Measurements from ENCODE around the gene CTNND1. TPM values are rescaled to one million over a fixed set of nuclear protein-coding genes. Genes with fewer than 3 reads are reported as not detected.
"Not testable (repeated sequence)": the region's sequence is repeated elsewhere in the genome, so short reads cannot be mapped to it uniquely, and the experiment has no call there.

Gene CTNND1
- polyA plus RNA-seq, 1 donor from 2014 or later: 70.3 TPM

- Histone ChIP-seq H3F3A (ENCODE audit: insufficient read depth, low read length, poor library complexity, severe bottlenecking) (no peaks in the 10 kb centered on the region), H3K36me3 (ENCODE audit: insufficient read depth, low read length) (no peaks in the 10 kb centered on the region), H3K4me2 (ENCODE audit: low read length) (no peak overlapping the region), H4K20me1 (ENCODE audit: insufficient read depth) (no peaks in the 10 kb centered on the region), H3K9ac (ENCODE audit: low read length) (no peak overlapping the region), H2AFZ (ENCODE audit: low read depth, low read length) (no peak overlapping the region), H3K4me3 (ENCODE audit: low read length) (no peak overlapping the region), H3K27ac (ENCODE audit: low read length) (no peak overlapping the region), H3K27me3 (ENCODE audit: insufficient read depth, low read depth, low read length) (no peaks in the 10 kb centered on the region), H3K9me3 (ENCODE audit: low read length) (no peaks in the 10 kb centered on the region), H3K9me2 (ENCODE audit: insufficient read depth, low read length) (no peaks in the 10 kb centered on the region), H3K79me2 (replicated peaks; ENCODE audit: insufficient read depth, low read length) (no peaks in the 10 kb centered on the region)
- no peak for TF ChIP-seq POLR2AphosphoS5 (IDR thresholded peaks at IDR 0.05)
- TF ChIP-seq REST (IDR thresholded peaks at IDR 0.05; ENCODE audit: borderline replicate concordance): no peak
- no peak for TF ChIP-seq TAF1 (IDR thresholded peaks at IDR 0.05; ENCODE audit: low read depth)
- TF ChIP-seq EZH2 (IDR thresholded peaks at IDR 0.05; ENCODE audit: borderline replicate concordance, insufficient read depth, low read length, poor library complexity, severe bottlenecking): no peak
- TF ChIP-seq EP300 (conservative IDR thresholded peaks at IDR 0.05; ENCODE audit: poor library complexity, severe bottlenecking): no peak
- no peak for TF ChIP-seq MXI1 (conservative IDR thresholded peaks at IDR 0.05; ENCODE audit: poor library complexity, severe bottlenecking)
- TF ChIP-seq CTCF (IDR thresholded peaks at IDR 0.05; ENCODE audit: poor library complexity, severe bottlenecking): no peak
- no peak for TF ChIP-seq SMC3 (conservative IDR thresholded peaks at IDR 0.05; ENCODE audit: poor library complexity)
- no peak for TF ChIP-seq RAD21 (conservative IDR thresholded peaks at IDR 0.05)
These were observed 62.3 kb downstream of the CTNND1 start for GRCh38 chr11:57823859-57824258.

GRCh38 chr11:57834852-57835251 lies 73.2 kb downstream of the CTNND1 start:
- Histone ChIP-seq H3K4me2 (ENCODE audit: low read length) (no peak overlapping the region), H3K27me3 (ENCODE audit: insufficient read depth, low read depth, low read length) (no peaks in the 10 kb centered on the region), H2AFZ (ENCODE audit: low read depth, low read length) (no peak overlapping the region), H4K20me1 (ENCODE audit: insufficient read depth) (no peaks in the 10 kb centered on the region), H3K4me3 (ENCODE audit: low read length) (no peak overlapping the region), H3K9ac (ENCODE audit: low read length) (no peak overlapping the region), H3K79me2 (replicated peaks; ENCODE audit: insufficient read depth, low read length) (no peaks in the 10 kb centered on the region), H3K9me2 (ENCODE audit: insufficient read depth, low read length) (no peaks in the 10 kb centered on the region), H3K36me3 (ENCODE audit: insufficient read depth, low read length) (no peaks in the 10 kb centered on the region), H3K27ac (ENCODE audit: low read length) (no peak overlapping the region), H3K9me3 (ENCODE audit: low read length) (no peaks in the 10 kb centered on the region), H3F3A (ENCODE audit: insufficient read depth, low read length, poor library complexity, severe bottlenecking) (no peaks in the 10 kb centered on the region)
- TF ChIP-seq MXI1 (conservative IDR thresholded peaks at IDR 0.05; ENCODE audit: poor library complexity, severe bottlenecking) (no peak), EZH2 (IDR thresholded peaks at IDR 0.05; ENCODE audit: borderline replicate concordance, insufficient read depth, low read length, poor library complexity, severe bottlenecking) (no peak), REST (IDR thresholded peaks at IDR 0.05; ENCODE audit: borderline replicate concordance) (no peak), RAD21 (conservative IDR thresholded peaks at IDR 0.05) (no peak), CTCF (IDR thresholded peaks at IDR 0.05; ENCODE audit: poor library complexity, severe bottlenecking) (no peak), TAF1 (IDR thresholded peaks at IDR 0.05; ENCODE audit: low read depth) (no peak), EP300 (conservative IDR thresholded peaks at IDR 0.05; ENCODE audit: poor library complexity, severe bottlenecking) (no peak), POLR2AphosphoS5 (IDR thresholded peaks at IDR 0.05) (no peak), SMC3 (conservative IDR thresholded peaks at IDR 0.05; ENCODE audit: poor library complexity) (no peak)

GRCh38 chr11:57838609-57839008 lies 77.0 kb downstream of the CTNND1 start:
- not testable (repeated sequence) for H3K27ac ChIP-seq (ENCODE audit: low read length); H3K9me3 ChIP-seq (ENCODE audit: low read length); H3K4me2 ChIP-seq (ENCODE audit: low read length); H3K27me3 ChIP-seq (ENCODE audit: insufficient read depth, low read depth, low read length); H3K79me2 ChIP-seq (replicated peaks; ENCODE audit: insufficient read depth, low read length); H3K4me3 ChIP-seq (ENCODE audit: low read length); H3F3A ChIP-seq (ENCODE audit: insufficient read depth, low read length, poor library complexity, severe bottlenecking); H2AFZ ChIP-seq (ENCODE audit: low read depth, low read length); H3K9me2 ChIP-seq (ENCODE audit: insufficient read depth, low read length); H3K36me3 ChIP-seq (ENCODE audit: insufficient read depth, low read length); H3K9ac ChIP-seq (ENCODE audit: low read length); H4K20me1 ChIP-seq (ENCODE audit: insufficient read depth)

Data from neural cell (in vitro differentiated cells).